ENCODE data around the gene KCMF1.

GRCh38 chr2:85011747-85012146 is 40.8 kb downstream of the KCMF1 start:
- TF ChIP-seq POLR2AphosphoS5 (IDR thresholded peaks at IDR 0.05) (no peak), POLR2A (IDR thresholded peaks at IDR 0.05) (no peak), EP300 (IDR thresholded peaks at IDR 0.05) (no peak)
- TF ChIP-seq, protein P1, sequence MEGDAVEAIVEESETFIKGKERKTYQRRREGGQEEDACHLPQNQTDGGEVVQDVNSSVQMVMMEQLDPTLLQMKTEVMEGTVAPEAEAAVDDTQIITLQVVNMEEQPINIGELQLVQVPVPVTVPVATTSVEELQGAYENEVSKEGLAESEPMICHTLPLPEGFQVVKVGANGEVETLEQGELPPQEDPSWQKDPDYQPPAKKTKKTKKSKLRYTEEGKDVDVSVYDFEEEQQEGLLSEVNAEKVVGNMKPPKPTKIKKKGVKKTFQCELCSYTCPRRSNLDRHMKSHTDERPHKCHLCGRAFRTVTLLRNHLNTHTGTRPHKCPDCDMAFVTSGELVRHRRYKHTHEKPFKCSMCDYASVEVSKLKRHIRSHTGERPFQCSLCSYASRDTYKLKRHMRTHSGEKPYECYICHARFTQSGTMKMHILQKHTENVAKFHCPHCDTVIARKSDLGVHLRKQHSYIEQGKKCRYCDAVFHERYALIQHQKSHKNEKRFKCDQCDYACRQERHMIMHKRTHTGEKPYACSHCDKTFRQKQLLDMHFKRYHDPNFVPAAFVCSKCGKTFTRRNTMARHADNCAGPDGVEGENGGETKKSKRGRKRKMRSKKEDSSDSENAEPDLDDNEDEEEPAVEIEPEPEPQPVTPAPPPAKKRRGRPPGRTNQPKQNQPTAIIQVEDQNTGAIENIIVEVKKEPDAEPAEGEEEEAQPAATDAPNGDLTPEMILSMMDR (IDR thresholded peaks at IDR 0.05), result no peak

All from sigmoid colon (tissue), 4 donors.